Measurements from ENCODE around the gene ITGA6.

ITGA6 gene

DNA sequence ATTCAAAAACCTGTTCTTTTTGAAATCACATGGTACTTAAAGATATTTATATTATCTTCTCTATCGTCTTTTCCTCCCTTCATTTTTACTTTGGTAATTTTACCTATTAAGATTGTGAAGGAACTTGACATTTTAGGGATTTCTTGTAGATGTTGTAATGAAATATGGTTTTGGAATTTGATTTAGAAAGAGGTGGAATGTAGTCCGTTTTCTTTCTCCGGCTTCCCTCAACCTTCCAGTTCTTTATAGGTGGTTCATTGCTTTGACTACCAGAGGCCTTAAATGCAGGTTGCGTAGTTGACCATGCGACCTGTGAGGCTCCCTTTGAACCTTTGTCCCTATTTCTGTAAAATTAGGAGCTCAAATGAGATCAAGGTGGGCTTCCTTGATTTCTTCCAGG, 24.5 kb downstream of the ITGA6 start:
- DNase-seq (ENCODE audit: low spot score), result no peak
- in situ Hi-C loops (cut with MboI; ENCODE audit: low pct_unique_long_range_greater_than_20kb, low sequenced_read_pairs, unreplicated experiment), result loop anchor here (25.0 kb wide), 3 partner anchors 290 to 865 kb away; no protein-coding TSS in a partner anchor
- TF ChIP-seq, protein P1, sequence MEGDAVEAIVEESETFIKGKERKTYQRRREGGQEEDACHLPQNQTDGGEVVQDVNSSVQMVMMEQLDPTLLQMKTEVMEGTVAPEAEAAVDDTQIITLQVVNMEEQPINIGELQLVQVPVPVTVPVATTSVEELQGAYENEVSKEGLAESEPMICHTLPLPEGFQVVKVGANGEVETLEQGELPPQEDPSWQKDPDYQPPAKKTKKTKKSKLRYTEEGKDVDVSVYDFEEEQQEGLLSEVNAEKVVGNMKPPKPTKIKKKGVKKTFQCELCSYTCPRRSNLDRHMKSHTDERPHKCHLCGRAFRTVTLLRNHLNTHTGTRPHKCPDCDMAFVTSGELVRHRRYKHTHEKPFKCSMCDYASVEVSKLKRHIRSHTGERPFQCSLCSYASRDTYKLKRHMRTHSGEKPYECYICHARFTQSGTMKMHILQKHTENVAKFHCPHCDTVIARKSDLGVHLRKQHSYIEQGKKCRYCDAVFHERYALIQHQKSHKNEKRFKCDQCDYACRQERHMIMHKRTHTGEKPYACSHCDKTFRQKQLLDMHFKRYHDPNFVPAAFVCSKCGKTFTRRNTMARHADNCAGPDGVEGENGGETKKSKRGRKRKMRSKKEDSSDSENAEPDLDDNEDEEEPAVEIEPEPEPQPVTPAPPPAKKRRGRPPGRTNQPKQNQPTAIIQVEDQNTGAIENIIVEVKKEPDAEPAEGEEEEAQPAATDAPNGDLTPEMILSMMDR (IDR thresholded peaks at IDR 0.05; ENCODE audit: extremely low read depth, insufficient read depth, missing control alignments), result no peak

DNA sequence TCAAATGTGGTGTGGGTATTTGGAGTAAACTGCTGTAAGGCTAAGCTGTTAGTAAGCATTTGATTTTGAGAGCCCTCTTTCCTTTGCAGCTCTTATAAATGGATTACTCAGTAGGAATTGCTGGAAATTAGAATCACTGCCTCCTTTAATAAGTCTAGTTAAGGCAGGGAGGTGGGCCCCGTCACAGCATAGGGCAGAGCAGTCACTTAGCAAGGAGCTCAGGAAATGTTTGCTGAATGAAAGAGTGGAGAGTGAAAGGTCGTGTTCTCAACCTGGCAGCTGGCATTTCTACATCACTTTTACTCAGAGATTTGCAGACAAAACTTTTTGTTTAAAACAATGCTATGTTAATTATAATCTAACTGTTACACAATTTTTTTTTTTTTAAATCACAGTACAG, 25.5 kb downstream of the ITGA6 start:
- in situ Hi-C loops (cut with MboI; ENCODE audit: low pct_unique_long_range_greater_than_20kb, low sequenced_read_pairs, unreplicated experiment), result loop anchor here (25.0 kb wide), 3 partner anchors 291 to 866 kb away; no protein-coding TSS in a partner anchor
- TF ChIP-seq, protein P1 (IDR thresholded peaks at IDR 0.05; ENCODE audit: extremely low read depth, insufficient read depth, missing control alignments), result no peak
- no peak for DNase-seq (ENCODE audit: low spot score)

GRCh38 chr2:172454404-172455120, 27.2 kb downstream of the ITGA6 start:
- no peak for DNase-seq (ENCODE audit: low spot score)
- TF ChIP-seq, protein P1 (IDR thresholded peaks at IDR 0.05; ENCODE audit: extremely low read depth, insufficient read depth, missing control alignments), result no peak
- in situ Hi-C loops (cut with MboI; ENCODE audit: low pct_unique_long_range_greater_than_20kb, low sequenced_read_pairs, unreplicated experiment), result loop anchor here (25.0 kb wide), 3 partner anchors 292 to 867 kb away; no protein-coding TSS in a partner anchor

- in situ Hi-C loops (cut with MboI; ENCODE audit: low pct_unique_long_range_greater_than_20kb, low sequenced_read_pairs, unreplicated experiment), result loop anchor here (25.0 kb wide), 3 partner anchors 293 to 868 kb away; no protein-coding TSS in a partner anchor
Measured at GRCh38 chr2:172455121-172455515, 27.7 kb downstream of the ITGA6 start.

GRCh38 chr2:172456002-172456401, 28.6 kb downstream of the ITGA6 start:
- DNase-seq (ENCODE audit: low spot score), result no peak
- in situ Hi-C loops (cut with MboI; ENCODE audit: low pct_unique_long_range_greater_than_20kb, low sequenced_read_pairs, unreplicated experiment), result loop anchor here (25.0 kb wide), 3 partner anchors 294 to 869 kb away; no protein-coding TSS in a partner anchor
- TF ChIP-seq, protein P1 (IDR thresholded peaks at IDR 0.05; ENCODE audit: extremely low read depth, insufficient read depth, missing control alignments), result no peak

More at GRCh38 chr2:172455121-172455515, 27.7 kb downstream of the ITGA6 start:
- TF ChIP-seq, protein P1 (IDR thresholded peaks at IDR 0.05; ENCODE audit: extremely low read depth, insufficient read depth, missing control alignments), result no peak
- DNase-seq (ENCODE audit: low spot score), result no peak

DNA sequence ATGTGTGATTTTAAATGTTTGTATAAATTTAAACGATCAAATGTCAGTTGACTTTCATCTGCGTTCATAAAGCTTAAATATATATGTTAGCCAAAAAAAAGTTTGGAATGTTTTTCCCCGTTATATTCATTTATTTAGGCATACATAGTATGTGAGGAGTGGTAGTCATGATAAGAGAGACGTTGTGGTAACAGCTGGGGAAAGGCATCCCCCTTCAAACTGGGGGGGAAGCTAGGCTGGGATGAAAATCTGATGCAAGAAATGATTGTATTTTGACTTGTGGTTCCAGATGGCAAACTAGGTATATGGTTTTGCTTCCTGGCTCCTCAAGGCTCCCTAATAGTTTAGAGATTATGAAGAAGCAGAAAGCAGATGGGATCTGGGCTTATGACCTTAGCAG, 30.1 kb downstream of the ITGA6 start:
- in situ Hi-C loops (cut with MboI; ENCODE audit: low pct_unique_long_range_greater_than_20kb, low sequenced_read_pairs, unreplicated experiment), result loop anchor here (25.0 kb wide), 3 partner anchors 295 to 870 kb away; no protein-coding TSS in a partner anchor
- TF ChIP-seq, protein P1 (IDR thresholded peaks at IDR 0.05; ENCODE audit: extremely low read depth, insufficient read depth, missing control alignments), result no peak
- DNase-seq (ENCODE audit: low spot score), result no peak
